Fibroblast of skin of right biceps (primary cell): Measurements from ENCODE around the gene GAK.
"Not testable (repeated sequence)": the region's sequence is repeated elsewhere in the genome, so short reads cannot be mapped to it uniquely, and the experiment has no call there.

Source experiments
- DNase-seq: peaks from one replicate; pipeline ENCODE4 v3.0.0-alpha.2; 2013

The GAK gene

DNA sequence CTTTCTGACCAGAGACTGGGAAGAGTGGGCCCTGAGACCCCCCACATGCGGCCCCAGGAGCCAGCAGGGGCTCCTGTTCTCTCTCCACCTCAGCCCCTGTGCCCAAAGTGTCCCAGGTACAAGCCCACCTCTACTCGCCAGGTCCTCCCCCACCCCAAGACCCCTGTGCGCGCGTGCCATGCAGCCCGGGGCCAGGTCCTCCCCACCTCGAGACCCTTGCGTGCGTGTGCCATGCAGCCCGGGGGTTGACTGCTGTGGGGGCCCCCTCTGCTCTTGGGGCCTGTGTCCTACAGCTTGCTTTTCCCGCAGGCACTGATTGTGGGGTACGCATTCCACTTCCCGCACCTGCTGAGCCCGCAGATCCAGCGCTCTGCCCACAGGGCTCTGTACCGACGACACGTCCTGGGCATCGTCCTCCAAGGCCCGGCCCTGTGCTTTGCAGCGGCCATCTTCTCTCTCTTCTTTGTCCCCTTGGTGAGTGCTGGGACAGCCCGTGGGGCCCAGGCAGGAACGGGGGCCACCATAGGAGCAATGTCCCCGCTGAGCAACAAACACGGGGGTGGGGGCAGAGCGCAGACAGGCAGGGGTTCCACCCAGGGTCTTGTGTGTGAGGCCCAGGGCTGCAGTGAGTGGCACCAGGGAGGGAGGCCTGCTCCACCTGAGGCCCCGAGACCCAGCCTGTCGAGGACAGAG, 20.9 kb upstream of the GAK start:
- DNase-seq: no peak

GRCh38 chr4:951594-952468, 19.7 kb upstream of the GAK start:
- no peak for DNase-seq

DNA sequence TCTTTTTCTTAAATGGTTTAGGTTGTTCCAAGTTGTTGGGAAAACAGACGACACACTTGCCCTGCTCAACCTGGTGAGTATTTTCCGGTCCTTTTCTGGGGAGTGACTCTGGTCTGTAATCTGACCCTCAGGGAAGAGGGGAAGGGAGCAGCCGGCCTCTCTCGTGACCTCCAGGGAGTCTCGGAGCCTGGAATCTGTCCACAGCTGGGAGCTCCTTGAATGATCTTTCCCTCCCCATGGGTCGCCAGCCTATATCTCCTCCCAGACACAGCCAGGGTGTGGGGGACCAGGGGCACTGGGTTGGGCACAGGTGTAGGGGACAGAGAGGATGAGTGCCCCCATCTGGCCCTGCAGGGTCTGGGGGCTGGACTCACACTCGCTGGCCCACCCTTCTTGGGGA, 19.1 kb upstream of the GAK start:
- DNase-seq: no peak

DNA sequence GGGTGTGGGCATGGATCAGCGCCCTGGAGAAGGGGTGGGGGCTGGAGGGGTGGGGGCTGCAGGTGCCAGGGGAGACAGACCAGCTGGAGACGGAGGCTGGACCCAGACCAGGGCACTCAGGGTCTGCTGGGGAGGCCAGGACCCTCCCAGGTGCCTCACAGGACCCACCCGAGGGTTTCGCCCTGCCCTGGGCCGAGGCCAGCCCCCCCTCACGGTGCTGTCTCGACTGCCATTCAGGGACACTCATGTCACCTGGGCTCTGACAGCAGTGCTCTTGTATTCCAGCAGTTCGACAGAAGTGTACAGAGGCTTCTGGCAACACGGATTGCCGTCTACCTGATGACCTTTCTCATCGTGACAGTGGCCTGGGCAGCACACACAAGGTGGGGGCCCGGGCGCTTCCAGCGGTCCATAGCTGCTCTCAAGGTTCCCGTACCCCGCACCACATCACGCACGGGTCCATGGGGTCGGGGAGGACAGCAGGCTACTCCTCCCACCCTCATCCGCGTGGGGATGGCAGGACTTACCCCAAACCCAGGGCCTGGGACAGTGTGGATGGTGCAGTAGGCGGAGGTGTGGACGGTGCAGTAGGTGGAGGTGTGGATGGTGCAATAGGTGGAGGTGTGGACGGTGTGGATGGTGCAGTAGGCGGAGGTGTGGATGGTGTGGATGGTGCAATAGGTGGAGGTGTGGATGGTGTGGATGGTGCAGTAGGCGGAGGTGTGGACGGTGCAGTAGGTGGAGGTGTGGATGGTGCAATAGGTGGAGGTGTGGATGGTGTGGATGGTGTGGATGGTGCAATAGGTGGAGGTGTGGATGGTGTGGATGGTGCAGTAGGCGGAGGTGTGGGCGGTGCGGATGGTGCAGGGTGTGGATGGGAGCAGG, 18.3 kb upstream of the GAK start:
- DNase-seq: no peak

DNA sequence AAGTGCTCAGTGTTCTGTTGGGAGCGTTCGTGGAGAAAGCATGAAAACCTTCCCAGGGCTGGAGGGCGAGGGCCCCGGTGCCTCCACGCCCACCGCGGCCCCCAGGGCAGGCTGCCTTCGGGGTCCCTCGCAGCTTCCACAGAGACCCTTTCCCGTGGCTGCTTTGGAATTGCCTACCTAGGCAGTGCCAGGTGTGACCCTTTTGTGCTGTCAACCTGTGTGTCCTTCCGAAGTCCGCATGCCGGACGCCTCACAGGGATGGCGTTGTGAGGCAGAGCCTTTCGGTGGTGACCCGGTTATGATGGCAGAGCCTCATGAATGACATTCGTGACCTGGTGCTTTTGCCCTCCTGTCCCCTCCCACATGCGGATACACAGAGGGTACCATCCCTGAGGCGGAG, 17.5 kb upstream of the GAK start:
- no peak for DNase-seq

DNA sequence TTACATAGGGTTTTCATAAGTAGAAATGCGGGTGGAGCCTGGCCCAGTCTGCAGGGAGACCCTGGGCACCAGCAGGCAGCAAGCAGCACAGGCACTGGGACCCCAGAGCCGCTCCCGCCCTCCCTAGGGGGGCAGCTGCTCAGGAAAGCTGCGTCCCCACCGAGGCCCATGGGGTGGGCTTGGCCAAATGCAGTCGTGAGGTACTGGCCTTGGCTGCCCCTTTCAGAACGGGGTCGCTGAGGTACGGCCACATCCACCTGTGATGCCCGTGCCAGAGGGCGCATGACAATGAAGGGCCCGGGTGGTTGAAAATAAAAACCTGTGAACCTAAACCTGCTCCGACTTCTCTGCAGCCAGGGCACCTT, 16.8 kb upstream of the GAK start:
- DNase-seq: no peak

- no peak for DNase-seq
Observed at GRCh38 chr4:948101-948935, 16.2 kb upstream of the GAK start.

GRCh38 chr4:947491-947971, 15.4 kb upstream of the GAK start:
- no peak for DNase-seq

- no peak for DNase-seq
Observed at GRCh38 chr4:946517-947471, 14.7 kb upstream of the GAK start.

GRCh38 chr4:946103-946450, 14.0 kb upstream of the GAK start:
- no peak for DNase-seq

GRCh38 chr4:945274-946102, 13.4 kb upstream of the GAK start:
- no peak for DNase-seq

DNA sequence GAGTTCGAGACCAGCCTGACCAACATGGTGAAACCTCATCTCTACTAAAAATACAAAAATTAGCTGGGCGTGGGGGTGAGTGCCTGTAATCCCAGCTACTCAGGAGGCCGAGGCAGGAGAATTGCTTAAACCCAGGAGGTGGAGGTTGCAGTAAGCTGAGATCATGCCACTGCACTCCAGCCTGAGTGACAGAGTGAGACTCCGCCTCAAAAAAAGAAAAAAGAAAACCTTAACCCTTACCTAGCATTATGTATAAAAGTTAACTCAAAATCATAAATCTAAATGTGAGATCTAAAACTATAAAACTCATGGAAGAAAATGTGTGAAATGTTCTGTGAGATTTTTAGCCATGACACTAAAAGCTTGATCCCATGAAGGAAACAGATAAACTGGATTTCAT, 7.4 kb upstream of the GAK start:
- not testable (repeated sequence) for DNase-seq

GRCh38 chr4:932713-933070, 576 bp upstream of the GAK start:
- DNase-seq: no peak

DNA sequence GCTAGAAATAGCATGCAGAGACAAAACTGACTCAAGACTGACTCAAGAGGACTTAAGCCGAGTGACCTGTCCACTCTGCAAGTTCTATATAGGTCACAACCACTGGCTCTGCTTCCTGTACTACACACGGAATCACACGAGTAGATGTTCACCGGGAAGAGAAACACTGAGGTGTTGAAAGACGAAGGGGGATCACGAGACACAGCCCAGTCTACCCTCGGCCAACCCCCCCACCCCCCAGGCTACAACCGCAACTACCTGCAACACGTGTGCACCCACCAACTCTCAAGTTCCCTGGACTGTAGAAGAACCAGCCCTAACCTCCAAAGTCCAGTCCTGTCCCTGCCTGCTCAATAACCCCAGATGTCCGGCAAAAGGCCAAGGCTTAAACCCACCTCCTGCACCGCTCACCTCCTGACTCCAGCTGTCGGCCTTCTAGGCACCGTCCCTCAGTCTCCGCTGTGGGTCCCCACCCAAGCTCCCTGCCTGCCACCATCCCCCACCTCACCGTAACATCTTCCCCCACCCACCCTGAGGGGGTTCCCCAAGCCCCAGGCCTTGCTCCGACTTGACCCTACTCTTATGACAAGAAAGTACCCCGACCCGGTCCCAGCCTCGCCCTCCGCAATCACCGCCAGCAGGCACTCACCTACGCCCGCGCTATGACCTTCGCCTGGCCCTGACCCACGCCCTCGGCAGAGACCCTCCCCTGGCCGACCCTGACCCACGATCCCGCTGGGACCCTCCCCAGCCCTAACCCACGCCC, 739 bp downstream of the GAK start:
- no peak for DNase-seq

- no peak for DNase-seq
Observed at GRCh38 chr4:930827-931193, 1.3 kb downstream of the GAK start.

DNA sequence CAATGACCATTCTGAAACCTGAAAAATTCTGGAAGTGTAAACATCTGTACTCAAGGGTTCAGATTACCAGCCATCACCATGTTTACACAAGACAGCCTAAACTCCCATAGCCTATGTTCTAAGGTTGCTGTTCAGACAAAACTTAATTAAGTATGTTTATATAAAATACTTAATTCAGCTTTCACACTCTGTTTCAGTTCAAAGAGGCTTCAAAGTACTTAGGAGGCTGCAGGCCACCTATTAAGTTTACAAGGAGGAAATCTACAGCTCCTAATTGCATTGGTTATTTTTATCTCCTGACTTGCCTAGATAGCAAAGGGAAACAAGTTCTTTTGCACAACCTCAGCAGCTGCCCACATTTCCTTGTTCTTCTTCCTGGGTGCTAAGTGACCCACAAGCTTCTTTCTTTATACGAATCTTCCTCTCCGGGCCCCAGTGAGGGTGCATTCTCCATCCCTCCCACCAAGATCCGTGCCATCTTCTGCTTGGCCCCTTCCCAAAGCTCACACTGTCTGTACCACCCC, 2.0 kb downstream of the GAK start:
- DNase-seq: no peak

GRCh38 chr4:929096-929765, 2.9 kb downstream of the GAK start:
- no peak for DNase-seq

DNA sequence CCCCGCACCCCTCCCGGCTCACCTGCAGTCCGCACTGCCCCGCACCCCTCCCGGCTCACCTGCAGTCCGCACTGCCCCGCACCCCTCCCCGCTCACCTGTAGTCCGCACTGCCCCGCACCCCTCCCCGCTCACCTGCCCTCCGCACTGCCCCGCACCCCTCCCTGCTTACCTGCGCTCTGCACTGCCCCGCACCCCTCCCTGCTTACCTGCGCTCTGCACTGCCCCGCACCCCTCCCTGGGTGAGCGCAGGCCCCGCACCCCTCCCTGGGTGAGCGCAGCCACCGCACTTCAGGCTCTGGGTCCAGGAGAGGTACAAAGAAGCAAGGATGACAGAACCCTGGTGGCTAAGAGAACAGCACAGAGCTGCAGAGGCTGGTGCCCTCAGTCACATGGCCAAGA, 4.5 kb downstream of the GAK start:
- not testable (repeated sequence) for DNase-seq

GRCh38 chr4:926538-926937, 5.6 kb downstream of the GAK start:
- no peak for DNase-seq
